SU-DHL-6 (cell line): ENCODE data around the gene FSIP1.

Experiments
- H2AFZ ChIP-seq: fragments of 200-600 bp; sonication (generic); 2 replicates; pipeline ENCODE4 v1.6.1; 2014; ENCODE audit warnings: low read depth, mild to moderate bottlenecking, moderate library complexity, mixed read lengths, antibody characterized with exemption, low read length; ENCODE audit not compliant: severe bottlenecking
- H3F3A ChIP-seq: fragments of 200-600 bp; shearing (Covaris generic); 2 replicates; pipeline ENCODE4 v1.6.0; 2016; ENCODE audit warnings: antibody characterized with exemption, mild to moderate bottlenecking; ENCODE audit not compliant: insufficient read depth
- H3K27ac ChIP-seq: fragments of 200-600 bp; sonication (generic); 2 replicates; pipeline ENCODE4 v1.5.1; 2016; ENCODE audit warnings: low read depth, mild to moderate bottlenecking, low read length, moderate library complexity, mixed read lengths
- H3K27me3 ChIP-seq: fragments of 200-600 bp; sonication (generic), shearing (Covaris generic); 2 replicates; pipeline ENCODE4 v1.6.0; 2014; ENCODE audit warnings: mild to moderate bottlenecking, low read length
- H3K36me3 ChIP-seq: fragments of 200-600 bp; sonication (generic); 2 replicates; pipeline ENCODE4 v1.6.1; 2014; ENCODE audit warnings: mild to moderate bottlenecking, low read length, mixed read lengths
- H3K4me2 ChIP-seq: fragments of 300-600, 200-600 bp; shearing (Covaris generic), sonication (generic); 2 replicates; pipeline ENCODE4 v1.6.0; 2014; ENCODE audit warnings: low read length, low read depth, mild to moderate bottlenecking; ENCODE audit not compliant: poor library complexity, severe bottlenecking
- H3K4me3 ChIP-seq: fragments of 200-600 bp; sonication (generic); 2 replicates; pipeline ENCODE4 v1.5.1; 2014; ENCODE audit warnings: antibody characterized with exemption, low read length, mild to moderate bottlenecking, mixed read lengths; ENCODE audit not compliant: insufficient read depth, poor library complexity, severe bottlenecking
- H3K79me2 ChIP-seq: fragments of 200-600 bp; sonication (generic); 2 replicates; pipeline ENCODE4 v1.6.1; 2014; ENCODE audit warnings: mild to moderate bottlenecking, low read length, moderate library complexity; ENCODE audit not compliant: insufficient read depth
- H3K9ac ChIP-seq: fragments of 200-600 bp; sonication (generic); 2 replicates; pipeline ENCODE4 v1.7.0; 2014; ENCODE audit warnings: mild to moderate bottlenecking, low read length
- H3K9me2 ChIP-seq: fragments of 200-600 bp; sonication (generic); replicated peaks from 2 replicates; pipeline ENCODE4 v1.6.1; 2014; ENCODE audit warnings: low read length; ENCODE audit not compliant: insufficient read depth
- H3K9me3 ChIP-seq: fragments of 200-600 bp; sonication (generic); 2 replicates; pipeline ENCODE4 v1.6.1; 2014; ENCODE audit warnings: low read length, mixed read lengths; ENCODE audit not compliant: insufficient read depth
- H4K20me1 ChIP-seq: fragments of 200-600 bp; sonication (generic); 2 replicates; pipeline ENCODE4 v1.6.1; 2014; ENCODE audit warnings: low read depth, mild to moderate bottlenecking, antibody characterized with exemption, low read length, moderate library complexity, mixed read lengths
- CTCF ChIP-seq: fragments of 200-600 bp; sonication (generic); IDR thresholded peaks from one replicate; pipeline ENCODE4 v1.5.1; 2017; ENCODE audit warnings: antibody characterized with exemption, mild to moderate bottlenecking, low read length, moderate library complexity; ENCODE audit not compliant: insufficient read depth, poor library complexity, severe bottlenecking
- EZH2phosphoT487 ChIP-seq: fragments of 200-600 bp; sonication (generic), shearing (Covaris generic); conservative IDR thresholded peaks from 2 replicates; pipeline ENCODE4 v1.6.1; 2018; ENCODE audit warnings: mild to moderate bottlenecking, antibody characterized with exemption, low read length, moderate library complexity, mixed read lengths

Gene FSIP1

DNA sequence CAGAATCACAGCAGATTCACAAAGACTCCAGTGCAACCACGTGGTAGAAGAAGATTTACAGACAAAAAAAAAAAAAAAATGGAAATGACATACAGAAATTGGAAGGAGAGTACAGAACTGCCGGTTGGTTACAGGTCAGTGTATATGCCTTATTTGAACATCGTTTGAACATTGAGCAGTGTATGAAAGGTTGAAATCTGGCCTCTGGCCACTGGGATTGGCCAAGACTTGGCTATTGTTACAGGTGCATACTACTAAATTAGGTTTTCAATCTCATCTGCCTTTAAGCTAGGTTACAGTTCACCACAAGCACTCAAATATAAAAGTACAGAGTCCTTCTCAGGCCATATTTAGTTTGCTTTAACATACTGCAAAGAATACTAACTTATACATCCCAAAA lies 142.0 kb downstream of the FSIP1 start:
- Histone ChIP-seq H3K9me3 (no peaks in the 10 kb centered on the region), H3K27me3 (no peaks in the 10 kb centered on the region), H3K9me2 (no peaks in the 10 kb centered on the region), H2AFZ (no peak overlapping the region), H4K20me1 (no peaks in the 10 kb centered on the region), H3K9ac (no peak overlapping the region), H3K27ac (no peak overlapping the region), H3K36me3 (no peaks in the 10 kb centered on the region), H3F3A (no peaks in the 10 kb centered on the region), H3K4me2 (no peak overlapping the region), H3K79me2 (no peaks in the 10 kb centered on the region), H3K4me3 (no peak overlapping the region)
- TF ChIP-seq CTCF, result no peak

DNA sequence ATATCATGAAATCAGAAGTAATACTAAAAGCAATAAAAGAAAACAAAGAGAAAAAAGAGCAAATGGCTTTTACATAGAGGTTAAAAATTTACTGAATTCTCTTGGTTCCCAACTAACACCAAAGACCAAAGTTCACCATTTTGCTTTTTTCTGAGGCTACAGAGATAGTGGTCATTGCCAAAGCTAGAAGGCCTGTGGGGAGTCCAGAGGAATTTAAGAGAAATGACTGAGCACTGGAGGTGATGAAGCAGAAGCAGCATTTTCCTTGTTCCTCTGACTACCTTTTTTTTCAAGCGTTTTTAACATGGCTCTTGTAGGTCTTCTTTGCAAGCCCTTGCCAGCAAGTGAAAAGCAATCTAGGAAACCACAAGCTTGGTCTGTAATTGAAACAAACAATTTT lies 143.6 kb downstream of the FSIP1 start:
- no peaks in the 10 kb centered on the region for H3K9me2 ChIP-seq
- H3K9ac ChIP-seq, result no peak overlapping the region
- no peaks in the 10 kb centered on the region for H3K36me3 ChIP-seq
- TF ChIP-seq EZH2phosphoT487, result no peak
- no peak for TF ChIP-seq CTCF
- H3K9me3 ChIP-seq, result no peaks in the 10 kb centered on the region
- no peak overlapping the region for H3K27ac ChIP-seq
- no peak overlapping the region for H3K4me3 ChIP-seq
- no peaks in the 10 kb centered on the region for H3F3A ChIP-seq
- H3K27me3 ChIP-seq, result no peaks in the 10 kb centered on the region
- H3K79me2 ChIP-seq, result no peaks in the 10 kb centered on the region
- H4K20me1 ChIP-seq, result no peaks in the 10 kb centered on the region
- H3K4me2 ChIP-seq, result no peak overlapping the region
- H2AFZ ChIP-seq, result no peak overlapping the region

DNA sequence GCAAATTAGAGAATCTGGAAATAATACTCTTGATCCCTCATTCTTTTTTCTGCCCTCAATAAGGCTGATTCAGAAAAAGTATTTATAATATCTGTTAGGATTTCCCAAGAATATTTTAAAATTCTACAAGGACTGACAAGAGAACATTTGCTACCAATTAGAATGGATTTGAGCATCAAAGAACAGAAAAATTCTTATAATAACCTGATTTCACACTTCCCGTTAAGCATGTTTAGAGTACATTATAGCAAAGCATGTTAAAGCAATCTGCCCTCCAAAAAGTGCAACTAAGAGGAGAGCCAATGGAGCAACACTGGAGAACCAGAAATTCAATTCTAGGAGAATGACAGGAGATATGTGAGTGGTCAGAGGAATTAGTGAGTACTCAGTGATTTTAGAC lies 144.6 kb downstream of the FSIP1 start:
- Histone ChIP-seq H3K79me2 (no peaks in the 10 kb centered on the region), H2AFZ (no peak overlapping the region), H3K27ac (no peak overlapping the region), H3K9me2 (no peaks in the 10 kb centered on the region), H3K36me3 (no peaks in the 10 kb centered on the region), H3K4me2 (no peak overlapping the region), H3K4me3 (no peak overlapping the region), H3K9me3 (no peaks in the 10 kb centered on the region), H4K20me1 (no peaks in the 10 kb centered on the region), H3F3A (no peaks in the 10 kb centered on the region), H3K27me3 (no peaks in the 10 kb centered on the region), H3K9ac (no peak overlapping the region)
- TF ChIP-seq EZH2phosphoT487 (no peak), CTCF (no peak)

GRCh38 chr15:39631357-39631756 lies 151.3 kb downstream of the FSIP1 start:
- no peaks in the 10 kb centered on the region for H3K9me2 ChIP-seq
- H3K4me2 ChIP-seq, result no peak overlapping the region
- no peaks in the 10 kb centered on the region for H3K36me3 ChIP-seq
- H3K4me3 ChIP-seq, result no peak overlapping the region
- no peaks in the 10 kb centered on the region for H3K27me3 ChIP-seq
- H3K79me2 ChIP-seq, result no peaks in the 10 kb centered on the region
- no peak for TF ChIP-seq EZH2phosphoT487
- TF ChIP-seq CTCF, result no peak
- no peak overlapping the region for H3K9ac ChIP-seq
- H3K9me3 ChIP-seq, result no peaks in the 10 kb centered on the region
- no peak overlapping the region for H3K27ac ChIP-seq
- no peaks in the 10 kb centered on the region for H3F3A ChIP-seq
- no peaks in the 10 kb centered on the region for H4K20me1 ChIP-seq
- H2AFZ ChIP-seq, result no peak overlapping the region
